ENCODE measurements around the gene POU4F2.

Gene POU4F2, protein sequence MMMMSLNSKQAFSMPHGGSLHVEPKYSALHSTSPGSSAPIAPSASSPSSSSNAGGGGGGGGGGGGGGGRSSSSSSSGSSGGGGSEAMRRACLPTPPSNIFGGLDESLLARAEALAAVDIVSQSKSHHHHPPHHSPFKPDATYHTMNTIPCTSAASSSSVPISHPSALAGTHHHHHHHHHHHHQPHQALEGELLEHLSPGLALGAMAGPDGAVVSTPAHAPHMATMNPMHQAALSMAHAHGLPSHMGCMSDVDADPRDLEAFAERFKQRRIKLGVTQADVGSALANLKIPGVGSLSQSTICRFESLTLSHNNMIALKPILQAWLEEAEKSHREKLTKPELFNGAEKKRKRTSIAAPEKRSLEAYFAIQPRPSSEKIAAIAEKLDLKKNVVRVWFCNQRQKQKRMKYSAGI

DNA sequence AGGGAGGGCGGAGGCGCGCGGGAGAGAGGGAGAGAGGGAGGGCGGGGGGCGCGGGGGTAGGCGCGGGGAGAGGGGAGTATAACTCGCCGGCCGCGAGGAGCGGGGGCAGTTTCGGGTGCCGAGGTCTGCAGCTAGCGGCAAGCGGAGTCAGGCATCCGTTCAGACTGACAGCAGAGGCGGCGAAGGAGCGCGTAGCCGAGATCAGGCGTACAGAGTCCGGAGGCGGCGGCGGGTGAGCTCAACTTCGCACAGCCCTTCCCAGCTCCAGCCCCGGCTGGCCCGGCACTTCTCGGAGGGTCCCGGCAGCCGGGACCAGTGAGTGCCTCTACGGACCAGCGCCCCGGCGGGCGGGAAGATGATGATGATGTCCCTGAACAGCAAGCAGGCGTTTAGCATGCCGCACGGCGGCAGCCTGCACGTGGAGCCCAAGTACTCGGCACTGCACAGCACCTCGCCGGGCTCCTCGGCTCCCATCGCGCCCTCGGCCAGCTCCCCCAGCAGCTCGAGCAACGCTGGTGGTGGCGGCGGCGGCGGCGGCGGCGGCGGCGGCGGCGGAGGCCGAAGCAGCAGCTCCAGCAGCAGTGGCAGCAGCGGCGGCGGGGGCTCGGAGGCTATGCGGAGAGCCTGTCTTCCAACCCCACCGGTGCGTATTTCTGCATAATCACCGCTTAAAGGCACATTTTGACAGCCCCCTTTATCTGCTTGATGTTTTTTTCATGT, at the start of gene POU4F2:
POU4F2 (plus strand) TSS at position 108 of the 720 bp plus-strand sequence; CDS start at position 356, 248 bp downstream.
- in situ Hi-C loops (cut with MboI; ENCODE audit: low sequenced_read_pairs), result no loop called here

DNA sequence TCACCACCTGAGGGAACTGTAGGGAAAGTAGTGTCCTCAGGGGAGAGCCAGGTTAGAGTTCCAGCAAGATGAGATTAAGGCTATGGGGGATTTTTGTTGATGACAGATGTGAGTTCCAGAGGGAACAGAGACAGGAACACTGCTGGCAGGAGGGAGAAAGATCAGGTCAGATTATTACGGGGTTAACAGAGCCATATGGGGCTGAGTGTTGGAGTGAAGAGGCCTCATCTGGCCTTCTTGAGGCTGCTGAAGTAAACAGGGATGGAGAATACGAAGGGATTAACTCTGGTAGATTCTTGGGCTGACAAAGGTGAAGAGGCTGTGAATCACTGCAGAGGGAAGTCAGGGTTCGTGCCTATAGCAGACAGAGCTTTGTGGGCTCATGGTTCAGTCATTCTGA, 47.9 kb upstream of the POU4F2 start:
- in situ Hi-C loops (cut with MboI; ENCODE audit: low sequenced_read_pairs), result no loop called here

DNA sequence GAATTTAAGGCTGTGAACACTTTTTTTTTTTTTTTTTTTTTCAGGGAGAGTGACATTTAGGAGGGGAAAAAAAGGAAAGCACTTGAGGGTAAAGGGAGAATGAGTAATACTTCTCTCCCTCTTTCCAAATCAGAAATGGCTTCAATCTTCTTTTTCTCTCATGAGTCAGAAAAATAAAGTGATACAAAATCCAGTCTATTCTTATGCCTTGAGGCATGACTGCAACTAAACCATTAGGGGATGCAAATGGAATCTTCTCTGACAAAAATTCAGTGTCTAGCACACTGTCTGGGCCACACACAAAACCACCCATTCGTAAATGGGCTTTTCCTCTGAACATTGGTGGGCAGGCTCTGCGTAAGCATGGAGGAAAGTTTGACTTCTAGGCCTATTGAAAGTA, 46.7 kb upstream of the POU4F2 start:
- in situ Hi-C loops (cut with MboI; ENCODE audit: low sequenced_read_pairs), result no loop called here

DNA sequence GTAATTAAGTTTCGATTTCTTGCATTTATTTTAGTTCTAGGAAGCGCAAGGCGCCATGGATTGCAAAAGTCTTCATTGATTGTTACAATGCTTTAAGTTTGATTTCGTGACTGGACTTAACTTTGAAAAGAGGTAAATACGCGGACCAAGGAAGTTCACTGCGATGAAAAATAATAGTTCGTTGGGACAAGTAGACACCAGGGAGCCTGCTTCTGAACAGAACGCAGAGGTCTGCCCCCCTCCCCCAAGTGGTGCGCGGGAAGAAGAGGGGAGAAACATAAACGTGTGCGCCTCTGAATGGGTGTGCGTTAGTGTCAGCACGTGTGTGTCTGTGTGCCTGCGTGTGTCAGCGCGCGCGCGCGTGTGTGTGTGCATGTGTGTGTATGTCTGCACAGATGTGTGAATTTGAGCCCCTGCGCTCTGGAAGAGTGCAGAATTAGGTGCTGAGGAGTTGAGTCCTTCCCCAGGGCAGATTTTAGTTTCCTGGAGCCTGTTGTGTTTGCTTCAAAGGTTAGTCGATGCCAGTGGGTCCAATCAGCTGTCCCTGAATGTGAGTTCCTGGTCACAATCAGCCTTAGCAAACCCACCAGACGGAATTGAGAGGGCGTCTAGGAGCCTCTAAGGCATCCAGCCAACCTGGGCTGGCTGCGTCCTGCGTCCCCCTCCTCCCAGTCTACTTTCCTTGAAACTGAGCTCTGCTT, 5.8 kb upstream of the POU4F2 start:
- in situ Hi-C loops (cut with MboI; ENCODE audit: low sequenced_read_pairs), result no loop called here

DNA sequence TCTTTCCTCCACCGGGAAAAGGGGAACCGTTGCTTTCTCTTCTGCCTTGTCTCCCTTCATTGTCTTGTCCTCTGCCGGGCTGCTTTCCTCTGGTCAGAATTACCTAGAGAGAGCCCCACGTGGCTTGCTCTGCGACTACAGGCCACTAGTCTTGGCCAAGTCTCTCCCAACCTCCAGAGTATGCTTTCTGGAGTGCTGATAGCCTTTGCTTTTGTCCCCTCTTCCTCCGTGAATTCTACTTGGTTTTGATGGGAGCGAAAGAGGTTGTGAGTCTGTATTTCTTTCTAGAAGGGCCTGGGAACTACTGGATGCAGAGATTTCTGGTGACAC, 5.3 kb upstream of the POU4F2 start:
- in situ Hi-C loops (cut with MboI; ENCODE audit: low sequenced_read_pairs), result no loop called here

DNA sequence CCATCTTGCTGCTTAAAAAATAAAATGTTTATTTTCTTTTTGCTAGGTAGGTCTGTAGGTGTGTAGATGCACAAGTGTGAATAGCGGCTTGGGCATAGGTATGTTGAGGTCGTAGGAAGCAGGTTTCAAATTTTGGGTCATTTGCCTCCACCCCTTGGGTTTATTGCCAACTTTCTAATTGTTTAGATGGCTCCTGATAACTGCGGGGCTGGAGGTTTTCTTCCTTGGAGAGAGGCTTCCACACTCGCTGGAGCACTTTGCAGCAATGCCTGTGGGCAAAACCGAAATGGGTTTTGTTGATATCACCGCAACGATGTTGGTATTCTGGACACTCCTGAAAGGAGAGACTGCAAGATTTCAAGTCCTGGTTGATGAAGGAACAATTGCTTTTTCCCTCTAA, 3.9 kb upstream of the POU4F2 start:
- in situ Hi-C loops (cut with MboI; ENCODE audit: low sequenced_read_pairs), result no loop called here

DNA sequence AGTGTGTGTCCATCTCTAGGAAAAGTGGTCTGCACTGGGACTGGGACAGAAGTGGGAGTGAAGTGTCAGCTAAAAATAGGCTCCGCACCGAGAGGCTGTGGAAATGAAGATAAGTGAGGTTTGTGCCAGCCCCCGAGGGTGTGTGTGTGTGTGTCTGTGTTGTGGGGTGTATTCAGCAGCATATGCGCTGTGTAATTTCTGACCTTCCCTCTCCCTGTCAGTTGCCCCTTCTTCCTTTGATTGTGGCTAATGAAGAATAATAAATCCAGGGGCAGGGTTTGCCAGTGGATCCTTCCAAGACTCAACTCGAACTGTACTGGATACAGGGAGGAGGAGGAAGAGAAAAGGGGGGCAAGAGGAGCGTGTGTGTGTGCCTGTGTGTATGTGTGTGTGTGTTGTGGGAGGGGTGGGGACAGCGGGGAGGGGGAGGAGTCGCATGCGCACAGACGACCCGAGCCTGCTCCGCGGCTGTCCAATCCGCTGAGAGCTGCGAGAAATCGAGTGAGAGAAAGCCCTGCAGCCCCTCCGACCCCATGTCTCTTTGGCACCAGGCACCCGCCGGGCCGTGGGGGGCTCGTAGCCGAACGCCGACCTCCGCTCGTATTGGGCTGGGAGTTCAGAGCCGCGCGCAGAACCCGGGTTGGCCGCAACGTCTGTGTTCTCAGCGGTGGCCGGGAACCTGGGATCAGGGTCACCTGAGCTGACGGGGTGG, 916 bp upstream of the POU4F2 start:
- in situ Hi-C loops (cut with MboI; ENCODE audit: low sequenced_read_pairs), result no loop called here

DNA sequence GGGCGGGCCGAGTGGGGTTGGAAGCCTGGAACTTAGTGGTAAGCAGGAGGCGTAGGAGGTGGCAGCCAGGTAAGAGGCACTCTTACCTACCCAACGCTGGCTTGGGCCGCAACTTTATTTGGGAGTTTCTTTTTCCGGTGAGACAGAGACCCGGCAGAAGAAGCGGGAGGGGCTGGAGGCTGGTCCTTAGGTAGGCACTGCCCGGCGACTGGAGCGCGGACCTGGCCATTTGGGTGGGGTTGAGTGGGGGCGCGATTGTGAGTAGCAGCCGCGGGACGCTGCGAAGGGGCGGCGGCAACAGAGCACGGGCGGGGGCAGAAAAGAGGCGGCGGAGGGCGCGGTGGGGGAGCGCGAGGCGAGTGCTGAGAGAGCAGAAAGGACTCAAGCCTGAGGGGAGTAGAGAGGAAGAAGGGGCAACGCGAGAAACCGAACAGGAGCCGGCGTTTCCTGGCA, 334 bp upstream of the POU4F2 start:
- in situ Hi-C loops (cut with MboI; ENCODE audit: low sequenced_read_pairs), result no loop called here

DNA sequence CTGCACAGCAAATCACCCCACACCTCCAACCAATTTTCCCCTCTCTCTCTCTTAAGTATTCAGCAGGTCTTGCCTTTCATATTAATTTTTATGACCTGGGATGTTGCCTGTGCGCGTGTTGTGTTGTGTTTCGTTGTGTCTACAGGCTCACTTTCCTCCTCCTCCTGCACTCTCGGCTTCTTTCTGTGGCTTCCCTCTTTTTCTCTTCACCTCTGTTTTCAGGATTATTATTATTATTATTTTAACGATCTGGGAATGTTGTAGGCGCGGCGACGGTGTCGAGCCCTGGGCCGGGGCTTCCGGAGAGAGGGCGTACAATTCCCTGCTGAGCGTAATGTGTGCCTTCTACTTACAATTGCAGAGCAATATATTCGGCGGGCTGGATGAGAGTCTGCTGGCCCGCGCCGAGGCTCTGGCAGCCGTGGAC, 826 bp downstream of the POU4F2 start:
- in situ Hi-C loops (cut with MboI; ENCODE audit: low sequenced_read_pairs), result no loop called here

DNA sequence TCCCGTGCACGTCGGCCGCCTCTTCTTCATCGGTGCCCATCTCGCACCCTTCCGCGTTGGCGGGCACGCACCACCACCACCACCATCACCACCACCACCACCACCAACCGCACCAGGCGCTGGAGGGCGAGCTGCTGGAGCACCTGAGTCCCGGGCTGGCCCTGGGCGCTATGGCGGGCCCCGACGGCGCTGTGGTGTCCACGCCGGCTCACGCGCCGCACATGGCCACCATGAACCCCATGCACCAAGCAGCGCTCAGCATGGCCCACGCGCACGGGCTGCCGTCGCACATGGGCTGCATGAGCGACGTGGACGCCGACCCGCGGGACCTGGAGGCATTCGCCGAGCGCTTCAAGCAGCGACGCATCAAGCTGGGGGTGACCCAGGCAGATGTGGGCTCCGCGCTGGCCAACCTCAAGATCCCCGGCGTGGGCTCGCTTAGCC, 1.4 kb downstream of the POU4F2 start:
- in situ Hi-C loops (cut with MboI; ENCODE audit: low sequenced_read_pairs), result no loop called here

DNA sequence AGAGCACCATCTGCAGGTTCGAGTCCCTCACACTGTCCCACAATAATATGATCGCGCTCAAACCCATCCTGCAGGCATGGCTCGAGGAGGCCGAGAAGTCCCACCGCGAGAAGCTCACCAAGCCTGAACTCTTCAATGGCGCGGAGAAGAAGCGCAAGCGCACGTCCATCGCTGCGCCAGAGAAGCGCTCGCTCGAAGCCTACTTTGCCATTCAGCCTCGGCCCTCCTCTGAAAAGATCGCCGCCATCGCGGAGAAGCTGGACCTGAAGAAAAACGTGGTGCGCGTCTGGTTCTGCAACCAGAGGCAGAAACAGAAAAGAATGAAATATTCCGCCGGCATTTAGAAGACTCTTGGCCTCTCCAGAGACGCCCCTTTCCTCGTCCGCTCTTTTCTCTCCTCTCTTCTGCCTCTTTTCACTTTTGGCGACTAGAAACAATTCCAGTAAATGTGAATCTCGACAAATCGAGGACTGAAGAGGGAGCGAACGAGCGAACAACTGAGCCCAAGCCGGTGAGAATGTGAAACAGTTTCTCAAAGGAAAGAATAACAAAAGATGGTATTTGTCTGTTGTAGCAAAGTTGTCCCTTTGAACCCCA, 1.9 kb downstream of the POU4F2 start:
- in situ Hi-C loops (cut with MboI; ENCODE audit: low sequenced_read_pairs), result no loop called here

DNA sequence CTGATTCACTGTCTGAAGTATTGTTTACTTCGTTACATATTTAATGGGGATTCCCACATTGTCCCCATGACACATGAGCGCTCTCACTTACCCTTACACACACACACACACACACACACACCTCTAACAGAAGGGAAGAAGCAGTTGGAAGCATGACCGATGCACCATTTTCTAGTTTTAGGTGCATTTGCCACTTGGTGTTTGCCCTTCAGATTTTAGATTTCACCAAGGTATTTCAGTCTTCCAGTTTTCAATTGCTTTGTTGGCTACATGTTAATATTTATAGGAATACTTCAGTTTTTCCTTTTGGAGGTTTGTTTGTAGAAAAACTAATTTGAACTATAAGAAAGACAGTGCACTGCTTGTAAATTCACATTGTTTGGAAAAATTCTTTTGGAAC, 3.1 kb downstream of the POU4F2 start:
- in situ Hi-C loops (cut with MboI; ENCODE audit: low sequenced_read_pairs), result no loop called here

DNA sequence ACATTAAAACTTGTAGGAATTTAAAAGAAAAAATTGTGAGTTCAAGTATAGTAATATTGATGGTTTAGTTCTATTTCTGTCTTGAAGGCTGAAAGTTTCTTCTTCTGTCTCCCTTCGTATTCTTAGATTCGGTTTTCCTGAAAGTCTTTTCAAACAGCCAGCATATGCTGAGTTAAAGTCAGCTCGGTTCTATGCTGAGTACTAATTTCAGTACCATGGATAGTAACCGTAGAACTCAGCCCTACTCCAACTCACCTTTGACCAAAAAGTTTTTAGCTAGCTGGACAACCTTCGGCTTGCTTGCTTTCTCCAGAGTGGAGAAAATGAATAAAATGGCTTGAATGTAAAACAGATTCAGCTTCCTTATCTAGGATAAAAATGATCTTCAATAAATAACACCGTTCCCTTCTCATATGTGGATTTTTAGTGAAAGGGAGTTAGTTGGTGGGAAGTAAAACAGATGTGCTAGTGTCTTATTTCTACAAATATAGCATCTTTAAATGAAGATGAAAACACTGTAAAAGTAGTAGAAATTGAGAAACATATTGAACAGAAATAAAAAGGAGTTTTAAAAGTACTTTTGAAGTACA, 5.2 kb downstream of the POU4F2 start:
- in situ Hi-C loops (cut with MboI; ENCODE audit: low sequenced_read_pairs), result no loop called here

DNA sequence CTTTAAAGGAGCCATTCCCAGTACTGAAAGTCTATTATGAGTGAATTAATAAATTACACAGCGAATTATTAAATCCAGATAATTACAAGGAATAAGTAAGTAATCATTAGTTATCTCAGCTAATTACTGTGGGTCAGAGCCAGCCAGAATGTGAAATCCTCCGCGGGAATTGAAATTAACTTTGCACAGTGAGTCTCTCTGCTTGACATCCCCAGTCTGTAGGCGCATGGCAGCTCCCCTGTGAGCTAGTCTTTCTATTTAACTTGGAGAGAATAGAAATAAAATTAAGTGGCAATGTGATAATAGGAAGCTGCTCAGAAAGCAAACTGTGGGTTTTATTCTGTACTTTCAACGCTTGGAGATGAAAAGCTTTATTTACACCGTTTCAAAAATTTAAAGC, 7.2 kb downstream of the POU4F2 start:
- in situ Hi-C loops (cut with MboI; ENCODE audit: low sequenced_read_pairs), result no loop called here

DNA sequence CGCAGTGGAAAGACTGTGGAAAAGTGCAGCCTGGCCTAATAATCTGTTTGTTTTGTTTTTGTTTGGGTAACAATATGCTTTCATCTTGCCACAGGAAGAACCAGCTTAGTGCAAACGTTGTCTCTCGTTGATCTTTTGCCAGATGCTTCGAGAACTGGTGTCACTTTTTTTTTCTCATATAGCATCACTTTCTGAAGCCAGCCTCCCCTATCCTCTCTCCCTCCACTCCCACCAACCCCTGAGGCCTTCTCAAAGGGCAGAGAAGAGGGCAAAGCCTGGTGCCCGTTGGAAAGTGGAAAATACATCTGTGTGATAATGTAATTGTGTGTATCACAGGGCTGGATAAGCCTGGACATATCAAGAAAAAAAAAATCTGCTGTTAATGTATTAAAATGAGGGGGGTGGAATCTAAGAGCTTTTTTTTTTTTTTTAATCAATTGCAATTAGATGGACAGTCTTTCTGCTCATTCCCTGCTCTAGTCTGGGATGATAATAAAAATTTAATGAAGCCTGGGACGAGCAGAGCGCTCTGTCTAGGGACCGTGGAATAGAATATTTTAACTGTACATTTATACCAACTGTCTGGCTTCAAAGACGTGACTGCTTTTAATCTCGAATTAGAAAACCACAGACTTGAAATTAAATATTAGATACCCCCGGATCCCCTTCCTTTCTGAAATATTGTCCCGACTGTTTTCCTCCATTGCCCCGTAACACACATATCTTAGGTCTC, 8.1 kb downstream of the POU4F2 start:
- in situ Hi-C loops (cut with MboI; ENCODE audit: low sequenced_read_pairs), result no loop called here

DNA sequence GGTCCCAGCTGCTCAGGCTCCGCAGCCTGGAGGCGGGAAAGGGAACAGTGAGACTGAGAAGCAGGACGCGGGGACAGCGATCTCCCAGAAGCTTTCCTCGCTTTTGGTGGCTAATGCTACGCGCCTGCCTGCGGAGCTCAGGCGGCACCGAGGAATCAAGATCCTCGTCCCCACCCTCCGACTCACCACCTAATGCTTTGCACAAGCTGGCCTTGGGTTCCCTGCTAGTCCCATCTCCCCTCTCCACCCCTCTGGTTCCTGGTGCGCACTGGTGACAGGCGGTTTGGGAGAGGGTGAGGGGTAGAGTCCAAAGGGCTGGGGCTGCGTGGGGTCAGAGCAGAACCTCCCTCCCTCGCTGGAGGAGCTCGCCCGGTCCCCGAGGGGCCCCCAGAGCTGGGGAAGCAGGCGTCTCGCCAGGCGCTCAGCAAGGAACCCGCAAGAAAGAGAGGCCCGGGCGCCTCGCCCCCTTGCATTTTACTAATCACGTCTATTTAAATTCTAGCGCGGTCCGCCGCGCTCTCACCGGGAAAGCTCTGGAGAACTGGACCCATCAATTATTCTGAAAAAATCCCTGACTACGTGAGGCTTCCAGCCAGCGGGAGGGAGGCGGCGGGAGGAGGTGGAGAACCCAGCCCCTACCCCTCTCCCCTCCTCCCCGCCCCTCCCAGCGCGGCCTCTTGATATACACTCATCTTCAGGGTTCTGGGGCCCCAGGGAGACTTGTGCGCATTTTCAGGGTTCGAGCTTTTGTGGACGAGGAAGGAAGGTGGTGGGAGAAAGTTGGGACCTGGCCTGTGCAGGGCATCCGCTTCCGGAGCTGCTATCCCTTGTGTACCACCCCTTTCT, 9.1 kb downstream of the POU4F2 start:
- in situ Hi-C loops (cut with MboI; ENCODE audit: low sequenced_read_pairs), result no loop called here

DNA sequence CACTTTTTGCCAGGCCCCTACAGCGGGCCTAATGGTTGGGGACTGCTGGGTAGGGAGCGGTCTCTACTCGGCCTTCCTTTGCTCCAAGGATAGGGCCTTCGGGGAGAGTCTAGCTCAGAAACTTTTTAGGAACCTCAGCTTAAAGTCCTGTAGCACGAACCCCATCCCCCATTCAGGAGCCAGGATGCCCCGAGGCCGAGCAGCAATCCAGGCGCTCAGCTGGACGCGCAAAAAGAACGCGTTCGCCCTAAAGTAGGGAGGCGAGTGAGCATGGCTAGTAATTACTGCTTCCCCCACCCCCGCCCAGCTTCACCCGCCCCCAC, 9.7 kb downstream of the POU4F2 start:
- in situ Hi-C loops (cut with MboI; ENCODE audit: low sequenced_read_pairs), result no loop called here

DNA sequence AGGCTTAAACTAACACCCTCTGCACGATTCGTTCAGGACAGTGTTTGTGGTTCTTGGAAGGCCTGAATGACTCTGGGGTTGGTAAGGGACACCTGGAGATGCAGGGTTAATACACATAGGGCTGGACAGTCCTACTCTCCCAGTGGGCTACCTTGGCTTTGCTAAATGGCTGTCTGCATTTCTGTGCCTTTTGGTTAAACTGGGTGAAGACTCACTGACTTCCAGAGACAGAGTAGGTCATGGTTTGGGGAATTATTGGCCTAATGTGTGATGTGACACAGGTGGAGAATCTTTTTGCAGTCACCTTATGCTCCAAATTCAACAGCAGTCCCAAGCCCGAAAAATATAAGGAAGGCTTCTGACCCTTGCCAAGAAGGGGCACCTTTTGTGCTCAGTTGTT, 10.5 kb downstream of the POU4F2 start:
- in situ Hi-C loops (cut with MboI; ENCODE audit: low sequenced_read_pairs), result no loop called here

DNA sequence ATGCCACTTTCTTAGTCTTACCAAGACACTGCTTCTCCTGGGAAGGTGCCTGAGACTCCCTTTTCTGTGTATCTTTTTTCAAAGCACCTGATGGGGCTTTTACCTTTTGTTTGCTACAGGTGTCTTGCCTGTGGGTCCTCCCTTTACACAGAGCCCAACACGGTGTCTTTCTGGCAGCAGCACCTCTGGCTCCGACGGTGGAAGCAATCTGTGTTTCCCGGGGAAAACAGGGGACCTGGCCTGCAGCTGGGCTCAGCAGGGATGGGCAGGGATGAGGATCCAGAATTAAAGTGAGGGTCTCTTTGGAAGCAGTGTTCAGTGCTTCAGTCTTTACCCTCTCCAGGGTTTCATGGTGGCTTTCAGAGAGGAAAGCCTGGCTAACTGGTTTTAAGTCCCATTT, 11.3 kb downstream of the POU4F2 start:
- in situ Hi-C loops (cut with MboI; ENCODE audit: low sequenced_read_pairs), result no loop called here
